HG02571 (cell line): ENCODE data around the gene ACTL8.

Experiments used
- ATAC-seq: cut with Tn5 transposase; IDR thresholded peaks from one replicate; pipeline ENCODE4 v1.9.1; 2021; ENCODE audit warnings: mild to moderate bottlenecking, moderate library complexity; ENCODE audit not compliant: unreplicated experiment

The ACTL8 gene

DNA sequence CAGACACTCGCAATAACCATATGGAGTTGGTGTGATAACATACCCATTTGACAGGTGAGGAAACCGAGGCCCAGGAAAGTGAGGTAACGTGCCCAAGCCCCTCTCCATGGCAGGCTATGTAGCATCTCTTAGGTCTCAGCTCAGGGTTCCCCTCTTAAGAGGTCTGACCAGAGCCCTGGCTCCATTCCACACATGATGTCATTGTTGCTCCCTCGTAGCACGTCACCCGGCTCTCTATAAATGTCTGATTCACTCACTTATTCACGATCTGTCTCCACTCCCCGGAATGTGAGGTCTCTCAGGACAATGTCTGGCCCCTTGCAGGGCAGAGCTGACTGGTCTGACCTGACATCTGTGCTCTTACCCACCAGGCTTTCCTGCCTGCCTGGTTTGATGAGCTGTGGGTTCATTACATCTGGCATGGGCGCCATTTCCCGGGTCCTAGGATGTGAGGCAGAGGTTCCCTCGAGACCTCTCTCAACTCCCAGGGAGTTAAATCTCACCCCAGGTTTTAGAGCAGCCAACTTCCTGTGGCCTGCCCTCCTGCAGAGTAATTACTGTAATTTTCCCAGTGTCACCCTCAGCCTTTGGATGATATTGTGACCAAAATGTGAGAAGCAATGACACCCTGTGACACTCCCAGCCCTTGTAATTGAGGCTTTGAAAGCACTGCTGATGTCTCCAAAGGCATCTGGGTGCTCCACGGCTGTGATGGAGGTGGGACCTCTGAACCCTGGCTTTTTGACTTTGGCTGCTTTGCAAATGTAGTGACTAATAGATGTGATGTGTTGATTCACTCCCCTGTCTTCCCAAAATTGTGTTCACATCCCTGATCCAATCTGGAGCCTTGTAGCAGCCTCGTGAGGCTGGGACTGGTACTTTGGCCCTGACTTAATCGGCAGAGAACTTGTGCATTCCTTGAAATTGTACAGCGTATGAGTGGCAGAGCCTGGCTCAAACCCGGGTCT lies 10.6 kb downstream of the ACTL8 start:
- ATAC-seq, result no peak

DNA sequence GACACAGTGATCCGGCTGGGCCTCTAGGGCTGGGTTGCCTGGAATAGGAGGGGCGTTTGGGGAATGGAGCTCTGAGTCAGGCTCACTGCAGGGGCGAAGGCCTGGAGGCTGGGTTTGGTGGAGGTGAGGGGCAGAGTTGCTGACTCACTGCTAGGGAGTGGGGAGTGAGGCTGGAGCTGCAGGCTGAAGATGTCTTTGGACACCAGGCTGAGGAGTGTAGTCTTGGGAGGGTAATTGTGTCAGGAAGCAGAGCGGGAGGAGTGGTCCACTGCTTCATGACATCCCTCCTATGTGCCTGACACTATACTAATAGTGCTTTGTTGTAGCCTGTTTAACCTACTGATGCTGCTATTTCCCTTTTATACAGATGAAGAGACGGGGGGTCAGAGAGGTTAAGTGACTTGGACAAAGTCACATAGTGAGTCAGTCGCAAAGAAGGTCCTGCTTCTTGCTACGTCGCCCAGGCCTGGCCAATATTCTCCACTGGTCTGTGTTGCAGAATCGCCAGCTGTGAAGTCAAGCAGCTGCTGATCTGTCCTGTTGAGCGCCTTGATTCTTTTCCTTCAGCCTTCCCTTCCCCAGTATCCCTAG lies 13.6 kb downstream of the ACTL8 start:
- no peak for ATAC-seq

- no peak for ATAC-seq
These were observed 15.8 kb downstream of the ACTL8 start for GRCh38 chr1:17770983-17771382.

DNA sequence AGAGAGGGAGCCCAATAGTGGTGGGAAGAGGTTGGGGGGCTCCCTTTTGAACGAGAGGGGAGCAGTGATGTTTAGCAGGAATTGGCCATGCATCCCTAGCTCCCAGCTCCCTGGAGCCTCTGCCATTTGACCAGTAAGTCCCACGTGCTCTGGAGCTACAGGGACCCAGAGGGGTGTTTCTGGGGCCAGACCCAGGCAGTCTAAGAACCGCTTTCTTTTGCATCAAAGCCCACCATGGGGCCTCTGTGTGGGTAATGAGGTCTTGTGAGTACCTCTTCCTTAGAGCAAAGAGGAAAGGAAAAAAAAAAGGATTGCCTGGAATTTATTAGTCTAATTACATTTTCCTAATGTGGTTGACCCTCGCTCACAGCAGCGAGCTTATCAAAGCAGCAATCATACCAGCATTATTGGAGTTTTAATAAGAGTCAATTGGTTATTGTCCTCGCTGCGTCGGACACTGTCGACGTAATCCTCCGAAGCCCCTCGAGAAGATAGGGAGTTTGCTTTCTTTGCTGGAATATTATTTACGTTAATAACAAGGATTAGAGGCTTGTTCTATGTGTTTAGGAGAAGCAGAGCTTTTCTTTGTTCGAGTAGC lies 17.6 kb downstream of the ACTL8 start:
- no peak for ATAC-seq

- ATAC-seq, result no peak
These were observed 18.6 kb downstream of the ACTL8 start for GRCh38 chr1:17773591-17774326.

DNA sequence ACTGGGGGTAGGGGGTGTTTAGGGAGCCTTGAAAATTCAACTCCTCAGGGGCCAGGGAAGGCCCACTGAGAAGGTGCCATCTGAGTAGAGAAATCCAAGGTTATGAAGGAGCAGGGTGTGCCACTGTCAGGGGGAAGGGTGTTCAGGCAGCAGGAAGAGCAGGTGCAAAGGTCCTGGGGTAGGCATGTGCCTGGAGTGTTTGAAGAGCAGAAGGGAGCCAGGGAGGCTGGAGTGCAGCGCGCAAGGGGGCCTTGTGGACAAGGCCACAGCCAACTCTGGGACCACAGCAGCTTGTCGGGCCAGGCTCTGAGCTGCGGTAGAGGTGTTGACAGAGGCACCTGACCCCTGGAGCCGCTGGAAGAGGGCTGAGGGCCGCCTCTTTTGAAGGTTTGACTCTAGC lies 19.3 kb downstream of the ACTL8 start:
- no peak for ATAC-seq

DNA sequence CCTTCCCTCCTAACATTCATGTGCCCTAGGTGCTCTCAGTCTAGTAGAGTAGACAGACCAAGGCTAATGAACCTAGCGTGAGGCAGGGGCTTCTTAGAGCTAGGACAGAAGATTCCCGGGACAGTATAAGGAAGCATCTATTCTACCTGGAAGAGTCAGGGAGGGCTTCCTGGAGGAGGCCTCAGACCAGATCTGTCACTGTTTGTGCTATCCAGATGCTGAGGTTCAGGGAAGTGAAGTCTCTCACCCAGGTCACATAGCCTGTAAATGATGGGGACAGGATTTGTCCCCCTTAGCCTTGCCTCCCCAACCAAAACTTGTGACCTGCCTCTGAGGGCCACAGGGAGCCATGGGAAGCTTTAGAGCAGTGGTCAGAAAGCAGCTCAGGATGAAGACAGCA lies 20.7 kb downstream of the ACTL8 start:
- no peak for ATAC-seq

- no peak for ATAC-seq
These were observed 21.3 kb downstream of the ACTL8 start for GRCh38 chr1:17776426-17776825.

- no peak for ATAC-seq
These were observed 22.2 kb downstream of the ACTL8 start for GRCh38 chr1:17777330-17777729.

DNA sequence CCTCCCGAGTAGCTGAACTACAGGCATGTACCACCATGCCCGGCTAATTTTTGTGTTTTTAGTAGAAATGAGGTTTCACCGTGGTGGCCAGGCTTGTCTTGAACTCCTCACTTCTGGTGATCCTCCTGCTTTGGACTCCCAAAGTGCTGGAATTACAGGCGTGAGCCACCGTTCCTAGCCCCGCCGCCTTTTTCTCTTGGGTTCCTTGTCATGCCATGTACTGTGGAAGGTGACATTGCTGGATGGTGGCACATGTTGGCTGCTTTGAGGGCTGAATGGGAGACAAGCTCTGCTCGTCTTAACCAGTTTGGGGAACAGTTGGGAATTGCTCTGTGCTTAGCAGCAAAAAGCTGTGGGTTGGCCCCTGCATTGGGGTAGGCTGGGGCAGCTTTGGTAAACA lies 22.7 kb downstream of the ACTL8 start:
- ATAC-seq, result no peak

- no peak for ATAC-seq
These were observed 25.8 kb downstream of the ACTL8 start for GRCh38 chr1:17780916-17781315.

GRCh38 chr1:17789926-17790325 lies 34.8 kb downstream of the ACTL8 start:
- no peak for ATAC-seq

- no peak for ATAC-seq
These were observed 35.4 kb downstream of the ACTL8 start for GRCh38 chr1:17790383-17791054.

DNA sequence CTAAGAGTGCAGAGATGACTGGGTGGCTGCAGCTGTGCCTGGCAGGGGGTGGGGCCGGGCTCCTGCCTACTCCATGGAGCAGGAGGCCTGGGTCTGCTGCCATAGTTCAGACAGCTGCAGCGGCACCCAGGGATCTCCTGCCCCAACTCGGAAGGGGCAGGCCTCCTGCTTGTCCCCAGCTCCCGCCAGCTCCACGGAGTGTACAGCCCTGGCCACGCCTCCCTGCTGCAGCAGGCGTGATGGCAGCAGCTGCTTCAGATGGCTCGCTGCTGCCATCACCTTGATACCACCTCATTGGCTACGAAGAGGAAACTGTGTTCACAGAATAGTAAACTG lies 35.9 kb downstream of the ACTL8 start:
- no peak for ATAC-seq

DNA sequence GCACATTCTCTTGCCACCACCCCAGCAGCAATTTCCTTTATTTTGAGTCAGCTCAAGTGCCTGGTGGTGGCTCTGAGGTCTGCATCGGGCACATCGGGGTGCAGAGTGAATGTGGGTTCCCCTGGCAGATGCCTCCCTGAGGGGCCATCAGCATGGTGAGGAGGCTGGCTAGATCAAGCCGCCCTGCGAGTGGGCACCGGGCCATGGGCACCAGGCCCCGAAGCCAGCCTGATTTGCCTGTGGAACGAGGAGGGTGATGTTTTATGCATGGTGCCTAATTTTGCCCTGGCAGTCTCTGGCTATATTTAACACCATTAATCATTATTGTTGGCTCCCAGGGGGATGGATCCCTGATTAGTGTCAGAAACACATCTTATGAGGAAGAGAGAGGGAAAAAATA lies 36.3 kb downstream of the ACTL8 start:
- no peak for ATAC-seq

DNA sequence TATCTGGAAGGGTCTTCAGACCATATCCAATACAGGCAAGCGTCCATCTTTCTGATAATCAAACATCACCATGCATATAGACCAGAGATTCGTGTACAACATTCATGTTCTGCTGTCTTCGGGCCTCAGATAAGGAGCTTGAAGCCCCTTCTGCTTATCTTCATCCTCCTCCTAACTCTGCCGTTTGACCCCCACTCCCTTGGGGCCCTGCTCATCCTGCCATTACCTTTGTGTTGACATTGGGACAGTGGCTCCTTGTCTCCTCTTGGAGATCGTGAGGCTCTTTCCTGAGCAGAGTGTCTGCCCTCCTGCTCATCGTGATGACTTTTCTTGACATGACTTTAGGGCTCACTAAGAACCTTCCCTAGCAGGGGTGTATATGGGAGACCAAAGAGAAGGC lies 37.3 kb downstream of the ACTL8 start:
- ATAC-seq, result no peak

GRCh38 chr1:17795081-17795809 lies 40.1 kb downstream of the ACTL8 start:
- ATAC-seq, result no peak

GRCh38 chr1:17795836-17796645 lies 40.9 kb downstream of the ACTL8 start:
- ATAC-seq, result no peak

GRCh38 chr1:17797478-17797877 lies 42.3 kb downstream of the ACTL8 start:
- ATAC-seq, result no peak
